ENCODE measurements around the gene TEKT5. TPM values are rescaled to one million over a fixed set of nuclear protein-coding genes. Genes with fewer than 3 reads are reported as not detected.

Gene TEKT5
- total RNA-seq, 2 donors from 2014 or later = 0.21 to 0.82 TPM

DNA sequence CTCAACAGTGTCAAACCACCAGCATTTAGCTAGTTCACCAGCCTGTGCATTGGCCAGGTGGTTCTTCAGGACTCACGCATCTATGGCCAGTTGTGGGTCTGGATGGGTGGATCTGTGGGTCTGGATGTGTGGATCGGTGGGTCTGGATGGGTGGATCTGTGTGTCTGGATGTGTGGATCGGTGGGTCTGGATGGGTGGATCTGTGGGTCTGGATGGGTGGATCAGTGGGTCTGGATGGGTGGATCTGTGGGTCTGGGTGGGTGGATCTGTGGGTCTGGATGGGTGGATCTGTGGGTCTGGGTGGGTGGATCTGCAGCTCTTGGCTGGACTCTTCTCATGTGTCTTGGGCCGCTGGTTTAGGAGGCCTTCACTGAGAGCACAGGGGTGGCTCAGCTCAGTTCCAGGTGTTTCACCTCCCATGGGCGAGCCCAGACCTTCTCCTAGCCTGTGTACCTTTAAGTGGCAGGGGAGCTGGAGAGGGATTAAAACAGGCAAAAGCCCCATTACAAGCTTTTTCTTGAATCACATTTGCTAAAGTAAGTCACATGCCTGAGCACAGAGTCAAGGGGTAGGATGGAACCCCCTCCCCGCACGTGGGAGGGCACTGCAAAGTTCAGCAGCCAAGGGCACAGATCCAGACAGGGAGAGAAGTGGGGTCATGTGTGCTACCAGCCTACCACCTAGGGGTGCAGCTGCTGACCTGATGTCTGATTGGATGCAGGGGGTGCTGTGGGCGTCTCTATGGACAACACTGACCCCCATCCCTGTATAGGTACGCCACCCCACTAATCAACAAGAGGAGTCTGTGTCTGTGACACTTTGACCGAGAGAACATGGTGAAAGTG, 45.5 kb upstream of the TEKT5 start:
- Histone ChIP-seq H3K9ac (ENCODE audit: low read depth in 2 of 2, low read length in 2 of 2) (no peak overlapping the region), H3K36me3 (no peaks in the 10 kb centered on the region), H3K9me3 (no peaks in the 10 kb centered on the region), H3K4me3 (no peak overlapping the region), H3K27ac (no peak overlapping the region), H3K27me3 (no peaks in the 10 kb centered on the region), H3K4me1 (peaks cover 4% of the 10 kb centered on the region)
- TF ChIP-seq, protein P1, sequence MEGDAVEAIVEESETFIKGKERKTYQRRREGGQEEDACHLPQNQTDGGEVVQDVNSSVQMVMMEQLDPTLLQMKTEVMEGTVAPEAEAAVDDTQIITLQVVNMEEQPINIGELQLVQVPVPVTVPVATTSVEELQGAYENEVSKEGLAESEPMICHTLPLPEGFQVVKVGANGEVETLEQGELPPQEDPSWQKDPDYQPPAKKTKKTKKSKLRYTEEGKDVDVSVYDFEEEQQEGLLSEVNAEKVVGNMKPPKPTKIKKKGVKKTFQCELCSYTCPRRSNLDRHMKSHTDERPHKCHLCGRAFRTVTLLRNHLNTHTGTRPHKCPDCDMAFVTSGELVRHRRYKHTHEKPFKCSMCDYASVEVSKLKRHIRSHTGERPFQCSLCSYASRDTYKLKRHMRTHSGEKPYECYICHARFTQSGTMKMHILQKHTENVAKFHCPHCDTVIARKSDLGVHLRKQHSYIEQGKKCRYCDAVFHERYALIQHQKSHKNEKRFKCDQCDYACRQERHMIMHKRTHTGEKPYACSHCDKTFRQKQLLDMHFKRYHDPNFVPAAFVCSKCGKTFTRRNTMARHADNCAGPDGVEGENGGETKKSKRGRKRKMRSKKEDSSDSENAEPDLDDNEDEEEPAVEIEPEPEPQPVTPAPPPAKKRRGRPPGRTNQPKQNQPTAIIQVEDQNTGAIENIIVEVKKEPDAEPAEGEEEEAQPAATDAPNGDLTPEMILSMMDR (IDR thresholded peaks at IDR 0.05) = no peak
- DNase-seq = no peak
- intact Hi-C loops (cut with DNase I) = loop anchor here (10.0 kb wide), 1 partner anchor 485 kb away; no protein-coding TSS in a partner anchor

DNA sequence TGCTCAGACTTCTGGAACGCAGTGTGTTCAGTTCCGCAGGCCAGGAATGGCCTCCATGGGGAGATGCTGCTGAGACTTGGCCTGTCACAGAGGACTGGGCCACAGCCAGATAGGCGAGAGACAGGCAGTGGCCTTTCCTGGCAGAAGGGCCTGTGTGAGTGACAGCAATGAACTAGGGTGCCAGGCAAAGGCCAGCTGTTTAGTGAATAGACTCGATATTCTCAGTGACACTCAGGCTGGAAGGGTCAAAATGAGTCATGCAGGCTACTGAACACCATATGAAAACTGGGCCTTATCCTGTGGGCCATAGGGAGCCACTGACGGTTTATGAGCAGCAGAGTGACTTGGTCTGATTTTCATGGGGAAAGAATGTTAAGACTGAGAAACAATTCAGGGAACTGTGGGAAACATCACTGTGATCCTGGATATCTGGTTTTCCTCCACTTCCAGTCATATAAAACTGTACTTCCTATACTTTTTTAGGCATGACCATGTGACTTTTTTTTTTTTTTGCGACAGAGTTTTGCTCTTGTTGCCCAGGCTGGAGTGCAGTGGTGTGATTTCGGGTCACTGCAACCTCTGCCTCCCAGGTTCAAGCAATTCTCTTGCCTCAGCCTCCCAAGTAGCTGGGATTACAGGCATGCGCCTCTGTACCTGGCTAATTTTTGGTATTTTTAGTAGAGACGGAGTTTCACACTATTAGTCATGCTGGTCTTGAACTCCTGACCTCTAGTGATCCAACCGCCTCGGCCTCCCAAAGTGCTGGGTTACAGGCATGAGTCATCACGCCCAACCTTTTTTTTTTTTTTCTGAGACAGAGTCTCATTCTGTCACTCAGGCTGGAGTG, 43.7 kb upstream of the TEKT5 start:
- Histone ChIP-seq H3K4me3 (no peak overlapping the region), H3K4me1 (peaks cover 4% of the 10 kb centered on the region), H3K9ac (ENCODE audit: low read depth in 2 of 2, low read length in 2 of 2) (peak overlapping the region in 1 of 2 donors; percentile 14), H3K27ac (peak overlapping the region; percentile 46), H3K27me3 (no peaks in the 10 kb centered on the region), H3K9me3 (no peaks in the 10 kb centered on the region), H3K36me3 (no peaks in the 10 kb centered on the region)
- no peak for DNase-seq
- intact Hi-C loops (cut with DNase I) = loop anchor here (10.0 kb wide), 1 partner anchor 484 kb away; no protein-coding TSS in a partner anchor
- TF ChIP-seq, protein P1 (IDR thresholded peaks at IDR 0.05) = no peak

DNA sequence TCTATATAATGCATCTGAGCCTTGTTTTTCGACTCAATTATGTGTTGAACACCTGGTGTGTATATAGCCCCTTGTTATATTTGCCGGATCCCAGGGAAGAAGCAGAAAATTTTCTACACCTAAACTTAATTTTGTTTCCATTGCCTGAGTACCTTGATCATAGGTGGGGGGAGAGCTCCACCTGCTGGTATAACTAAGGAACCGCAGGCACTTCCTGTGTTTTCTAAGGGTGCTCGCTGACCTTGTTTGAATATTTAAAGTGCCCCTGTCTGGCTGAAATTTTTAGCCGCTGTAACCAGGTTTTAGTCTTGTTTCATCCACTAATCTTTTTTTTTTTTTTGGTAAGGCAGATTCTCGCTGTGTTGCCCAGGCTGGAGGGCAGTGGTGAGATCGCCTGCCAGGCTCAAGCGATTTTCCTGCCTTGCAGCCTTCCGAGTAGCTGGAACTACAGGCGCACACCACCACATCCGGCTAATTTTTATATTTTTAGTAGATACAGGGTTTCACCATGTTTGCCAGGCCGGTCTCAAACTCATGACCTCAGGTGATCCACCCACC, 42.4 kb upstream of the TEKT5 start:
- intact Hi-C loops (cut with DNase I) = loop anchor here (2.0 to 10.0 kb wide), 2 partner anchors 222 to 482 kb away; no protein-coding TSS in a partner anchor
- no peaks in the 10 kb centered on the region for H3K4me1 ChIP-seq
- H3K27me3 ChIP-seq = no peaks in the 10 kb centered on the region
- peak overlapping the region; percentile 46 for H3K27ac ChIP-seq
- TF ChIP-seq, protein P1 (IDR thresholded peaks at IDR 0.05) = peak; percentile 88
- no peaks in the 10 kb centered on the region for H3K9me3 ChIP-seq
- H3K36me3 ChIP-seq = no peaks in the 10 kb centered on the region
- peak overlapping the region; percentile 43 to 71 for H3K9ac ChIP-seq (ENCODE audit: low read depth in 2 of 2, low read length in 2 of 2)
- peak; percentile 78 for DNase-seq
- peak overlapping the region; percentile 20 for H3K4me3 ChIP-seq

DNA sequence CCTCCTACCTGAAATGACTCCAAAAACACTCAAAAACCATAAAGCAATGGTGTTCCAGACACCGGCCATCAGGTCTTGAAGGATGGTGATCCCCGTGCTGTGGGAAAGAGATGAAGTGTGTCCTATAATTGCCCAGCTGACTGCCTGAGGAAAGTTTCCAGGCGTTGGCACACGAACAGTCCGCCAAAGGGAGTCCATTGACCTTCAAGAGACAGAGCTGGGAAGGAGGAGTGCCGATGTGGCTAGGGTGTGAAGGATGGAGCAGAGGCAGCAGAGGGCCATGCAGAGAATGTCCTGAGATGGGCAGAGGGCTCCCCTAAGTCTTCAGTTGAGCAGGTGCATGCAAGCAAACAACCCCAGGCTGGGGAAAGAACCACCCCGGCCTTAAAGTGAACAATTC, 37.1 kb upstream of the TEKT5 start:
- H3K4me3 ChIP-seq = no peak overlapping the region
- H3K9ac ChIP-seq (ENCODE audit: low read depth in 2 of 2, low read length in 2 of 2) = no peak overlapping the region
- no peaks in the 10 kb centered on the region for H3K27me3 ChIP-seq
- no peaks in the 10 kb centered on the region for H3K36me3 ChIP-seq
- DNase-seq = no peak
- intact Hi-C loops (cut with DNase I) = loop anchor here (10.0 kb wide), 1 partner anchor 477 kb away; no protein-coding TSS in a partner anchor
- no peaks in the 10 kb centered on the region for H3K4me1 ChIP-seq
- no peaks in the 10 kb centered on the region for H3K9me3 ChIP-seq
- no peak overlapping the region for H3K27ac ChIP-seq
- TF ChIP-seq, protein P1 (IDR thresholded peaks at IDR 0.05) = no peak

Measured in colonic mucosa (tissue), 4 donors.